GM12865 (cell line): ENCODE measurements around the gene ELMO1.

Experiments
- DNase-seq: peaks from one replicate; pipeline ENCODE4 v3.0.0; 2010; ENCODE audit warnings: low read depth
- H3K4me3 ChIP-seq: 2 replicates; pipeline ENCODE4 v1.5.1; 2011; ENCODE audit warnings: mild to moderate bottlenecking, low read depth, low read length, control low read depth
- CTCF ChIP-seq: IDR thresholded peaks from 2 replicates; pipeline ENCODE4 v1.5.1; 2011; ENCODE audit warnings: low read length, control low read depth, low read depth, inconsistent platforms; ENCODE audit not compliant: insufficient read depth; ENCODE audit errors: missing control alignments

Gene ELMO1

GRCh38 chr7:37119296-37119860 is 329.3 kb downstream of the ELMO1 start:
- H3K4me3 ChIP-seq, result no peak overlapping the region
- TF ChIP-seq CTCF, result no peak
- no peak for DNase-seq

GRCh38 chr7:37118004-37118403 is 330.7 kb downstream of the ELMO1 start:
- no peak overlapping the region for H3K4me3 ChIP-seq
- no peak for DNase-seq
- TF ChIP-seq CTCF, result no peak

GRCh38 chr7:37117292-37117691 is 331.4 kb downstream of the ELMO1 start:
- no peak for DNase-seq
- TF ChIP-seq CTCF, result no peak
- no peak overlapping the region for H3K4me3 ChIP-seq

- H3K4me3 ChIP-seq, result no peak overlapping the region
- no peak for TF ChIP-seq CTCF
- no peak for DNase-seq
These were observed 332.5 kb downstream of the ELMO1 start for GRCh38 chr7:37116093-37116701.

- DNase-seq, result no peak
- H3K4me3 ChIP-seq, result no peak overlapping the region
- TF ChIP-seq CTCF, result no peak
These were observed 334.9 kb downstream of the ELMO1 start for GRCh38 chr7:37113661-37114355.

- no peak for TF ChIP-seq CTCF
- no peak for DNase-seq
- H3K4me3 ChIP-seq, result no peak overlapping the region
These were observed 335.8 kb downstream of the ELMO1 start for GRCh38 chr7:37112876-37113275.

GRCh38 chr7:37112218-37112617 is 336.4 kb downstream of the ELMO1 start:
- no peak overlapping the region for H3K4me3 ChIP-seq
- no peak for DNase-seq
- TF ChIP-seq CTCF, result no peak
